ENCODE measurements around the gene ARMC8. TPM values are rescaled to one million over a fixed set of nuclear protein-coding genes. Genes with fewer than 3 reads are reported as not detected.
"Not testable (repeated sequence)": the region's sequence is repeated elsewhere in the genome, so short reads cannot be mapped to it uniquely, and the experiment has no call there.

The ARMC8 gene
- total RNA-seq: 23.4 TPM

DNA sequence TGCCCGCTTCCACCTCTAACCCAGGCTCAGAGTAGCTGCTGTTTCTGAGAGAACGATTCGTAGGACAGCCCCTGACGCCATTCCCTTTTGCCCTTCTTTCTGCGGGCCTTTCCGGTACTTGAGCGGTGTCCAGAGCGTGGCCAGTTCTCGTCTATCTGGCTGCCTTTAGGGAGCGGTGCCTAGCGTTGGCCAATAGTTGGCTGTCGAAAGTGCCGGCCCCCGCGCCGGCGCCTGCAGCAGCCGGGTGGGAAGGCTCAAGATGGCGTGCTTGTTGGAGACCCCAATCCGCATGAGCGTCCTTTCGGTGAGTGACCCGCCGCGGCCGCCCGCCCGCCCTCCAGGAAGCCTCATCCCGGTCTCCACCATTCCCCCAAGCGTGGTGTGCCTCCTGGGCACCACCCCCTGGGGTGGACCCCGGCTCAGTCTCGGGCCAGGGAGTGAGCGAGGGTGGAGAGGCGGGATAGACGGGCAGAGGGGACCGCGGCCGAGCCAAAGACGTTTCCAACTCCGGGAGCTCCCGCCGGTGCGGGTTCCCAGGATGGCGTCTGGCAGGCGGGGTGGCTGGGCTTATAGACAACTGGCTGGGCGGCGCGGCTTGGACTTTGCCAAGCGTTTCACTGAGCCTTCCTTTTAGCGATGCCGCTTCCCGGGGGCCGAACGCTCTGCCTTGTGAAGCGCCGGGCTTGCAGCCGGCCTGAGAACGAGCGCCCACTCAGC is at the start of gene ARMC8:
Gene ARMC8 (plus strand): TSS at position 6 of the 717 bp plus-strand sequence. CDS start 254 bp downstream, at position 260.
- H3K4me3 ChIP-seq: peak within 1 kb of the TSS; percentile 95 to 100
- H3K27me3 ChIP-seq: no peaks in the 10 kb centered on the region
- intact Hi-C loops (cut with DNase I): loop anchor here (1.0 to 10.0 kb wide), 7 partner anchors 13 to 737 kb away; partner anchors contain the start of genes CEP70, DBR1, DZIP1L and MRAS
- H3K9me3 ChIP-seq: no peaks in the 10 kb centered on the region
- peaks cover 2 to 24% of the 10 kb centered on the region in 2 donors for H3K4me1 ChIP-seq
- H3K27ac ChIP-seq: peak within 1 kb of the TSS; percentile 97 to 100
- TF ChIP-seq, protein P1, sequence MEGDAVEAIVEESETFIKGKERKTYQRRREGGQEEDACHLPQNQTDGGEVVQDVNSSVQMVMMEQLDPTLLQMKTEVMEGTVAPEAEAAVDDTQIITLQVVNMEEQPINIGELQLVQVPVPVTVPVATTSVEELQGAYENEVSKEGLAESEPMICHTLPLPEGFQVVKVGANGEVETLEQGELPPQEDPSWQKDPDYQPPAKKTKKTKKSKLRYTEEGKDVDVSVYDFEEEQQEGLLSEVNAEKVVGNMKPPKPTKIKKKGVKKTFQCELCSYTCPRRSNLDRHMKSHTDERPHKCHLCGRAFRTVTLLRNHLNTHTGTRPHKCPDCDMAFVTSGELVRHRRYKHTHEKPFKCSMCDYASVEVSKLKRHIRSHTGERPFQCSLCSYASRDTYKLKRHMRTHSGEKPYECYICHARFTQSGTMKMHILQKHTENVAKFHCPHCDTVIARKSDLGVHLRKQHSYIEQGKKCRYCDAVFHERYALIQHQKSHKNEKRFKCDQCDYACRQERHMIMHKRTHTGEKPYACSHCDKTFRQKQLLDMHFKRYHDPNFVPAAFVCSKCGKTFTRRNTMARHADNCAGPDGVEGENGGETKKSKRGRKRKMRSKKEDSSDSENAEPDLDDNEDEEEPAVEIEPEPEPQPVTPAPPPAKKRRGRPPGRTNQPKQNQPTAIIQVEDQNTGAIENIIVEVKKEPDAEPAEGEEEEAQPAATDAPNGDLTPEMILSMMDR (IDR thresholded peaks at IDR 0.05): no peak
- peak in 1 of 2 donors; percentile 73 for DNase-seq (ENCODE audit: low spot score in 2 of 2)
- H3K36me3 ChIP-seq: peaks cover 2 to 16% of the 10 kb centered on the region in 2 donors

DNA sequence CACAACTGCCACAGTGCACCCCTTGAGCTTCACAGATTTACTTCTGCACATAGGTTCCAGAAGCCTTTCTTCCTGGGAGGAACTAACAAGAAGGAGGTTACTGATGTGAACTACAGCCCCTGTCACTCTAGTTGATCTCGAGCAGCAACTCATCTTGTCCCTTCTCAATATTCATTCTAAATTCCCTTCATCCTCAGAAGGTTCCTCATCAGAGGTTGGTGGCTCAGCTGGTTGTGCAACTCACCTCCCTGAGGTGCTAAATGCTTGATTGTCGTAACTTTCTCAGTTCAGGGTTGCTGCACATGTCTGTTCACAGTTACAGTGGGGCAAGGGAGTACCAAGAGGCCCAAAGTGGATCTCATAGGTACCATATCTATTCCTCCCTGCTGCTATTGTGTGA is 49.2 kb upstream of the ARMC8 start:
- no peak for DNase-seq (ENCODE audit: low spot score in 2 of 2)
- H3K36me3 ChIP-seq: no peaks in the 10 kb centered on the region
- no peak overlapping the region for H3K4me3 ChIP-seq
- H3K27ac ChIP-seq: no peak overlapping the region
- TF ChIP-seq, protein P1 (IDR thresholded peaks at IDR 0.05): no peak
- H3K4me1 ChIP-seq: no peaks in the 10 kb centered on the region
- H3K27me3 ChIP-seq: no peaks in the 10 kb centered on the region
- no peaks in the 10 kb centered on the region for H3K9me3 ChIP-seq
- intact Hi-C loops (cut with DNase I): no loop called here

- Histone ChIP-seq H3K4me3 (no peak overlapping the region), H3K27me3 (no peaks in the 10 kb centered on the region), H3K4me1 (no peaks in the 10 kb centered on the region), H3K27ac (no peak overlapping the region), H3K36me3 (no peaks in the 10 kb centered on the region), H3K9me3 (no peaks in the 10 kb centered on the region)
- TF ChIP-seq, protein P1 (IDR thresholded peaks at IDR 0.05): no peak
- no peak for DNase-seq (ENCODE audit: low spot score in 2 of 2)
- intact Hi-C loops (cut with DNase I): no loop called here
These were observed 47.4 kb upstream of the ARMC8 start for GRCh38 chr3:138139691-138140090.

- no peak overlapping the region for H3K27ac ChIP-seq
- no peak overlapping the region for H3K4me3 ChIP-seq
- intact Hi-C loops (cut with DNase I): no loop called here
- TF ChIP-seq, protein P1 (IDR thresholded peaks at IDR 0.05): no peak
- no peaks in the 10 kb centered on the region for H3K27me3 ChIP-seq
- DNase-seq (ENCODE audit: low spot score in 2 of 2): no peak
- no peaks in the 10 kb centered on the region for H3K9me3 ChIP-seq
- H3K36me3 ChIP-seq: no peaks in the 10 kb centered on the region
- no peaks in the 10 kb centered on the region for H3K4me1 ChIP-seq
These were observed 46.2 kb upstream of the ARMC8 start for GRCh38 chr3:138140940-138141339.

GRCh38 chr3:138142181-138142580 is 44.9 kb upstream of the ARMC8 start:
- H3K27ac ChIP-seq; H3K4me1 ChIP-seq; intact Hi-C loops (cut with DNase I); DNase-seq (ENCODE audit: low spot score in 2 of 2); H3K27me3 ChIP-seq; H3K9me3 ChIP-seq; H3K36me3 ChIP-seq; H3K4me3 ChIP-seq: not testable (repeated sequence)

DNA sequence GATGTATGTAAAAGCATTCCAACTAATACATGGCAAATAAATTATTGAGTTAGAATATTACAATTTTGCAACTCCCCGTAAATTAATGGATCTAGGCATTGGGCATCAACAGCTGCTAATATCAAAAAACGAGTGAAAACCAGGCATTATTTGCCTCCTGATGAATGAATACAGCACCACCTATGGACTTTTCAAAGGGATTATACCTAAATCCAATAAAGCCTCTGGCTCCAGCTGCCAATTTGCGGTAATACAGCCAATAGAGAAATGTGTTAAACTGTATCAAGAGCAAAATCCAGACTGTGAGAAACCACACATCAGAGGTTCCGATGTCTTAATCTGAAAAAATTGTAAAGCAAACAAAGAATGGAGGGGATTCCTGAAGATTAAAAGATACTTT is 38.6 kb upstream of the ARMC8 start:
- TF ChIP-seq, protein P1 (IDR thresholded peaks at IDR 0.05): no peak
- DNase-seq (ENCODE audit: low spot score in 2 of 2): no peak
- H3K27ac ChIP-seq: no peak overlapping the region
- no peaks in the 10 kb centered on the region for H3K36me3 ChIP-seq
- intact Hi-C loops (cut with DNase I): no loop called here
- H3K27me3 ChIP-seq: no peaks in the 10 kb centered on the region
- H3K4me1 ChIP-seq: no peaks in the 10 kb centered on the region
- H3K9me3 ChIP-seq: no peaks in the 10 kb centered on the region
- no peak overlapping the region for H3K4me3 ChIP-seq
